ENCODE results near the gene NPDC1. TPM values are rescaled to one million over a fixed set of nuclear protein-coding genes. Genes with fewer than 3 reads are reported as not detected.
A peak's percentile ranks its signal among the peaks of the same experiment; 100 is the strongest.
"Not testable (repeated sequence)": the region's sequence is repeated elsewhere in the genome, so short reads cannot be mapped to it uniquely, and the experiment has no call there.

NPDC1 gene
- polyA plus RNA-seq, 3 donors from 2014 or later = 0.36 to 1.4 (median 1.1) TPM

GRCh38 chr9:137035507-137035834 is 10.5 kb downstream of the NPDC1 start:
- peak overlapping the region in 3 of 6 donors; percentile 72 to 87 (median 75) for H3K27ac Mint-ChIP-seq
- DNase-seq = no peak
- peaks cover 7 to 16% (median 8%) of the 10 kb centered on the region in 3 donors for H3K27me3 Mint-ChIP-seq (ENCODE audit: low read depth in 3 of 3)
- peaks cover 38 to 42% of the 10 kb centered on the region in 2 donors for H3K4me1 Mint-ChIP-seq
- peak overlapping the region in 1 of 5 donors; percentile 82 for H3K4me3 Mint-ChIP-seq
- H3K36me3 Mint-ChIP-seq = no peaks in the 10 kb centered on the region
- H3K9me3 Mint-ChIP-seq = no peaks in the 10 kb centered on the region

- Mint-ChIP-seq H3K36me3 (no peaks in the 10 kb centered on the region), H3K4me3 (peak overlapping the region; percentile 67 to 83 (median 81)), H3K27me3 (ENCODE audit: low read depth in 3 of 3) (peaks cover 7 to 19% (median 12%) of the 10 kb centered on the region in 3 donors), H3K27ac (peak overlapping the region; percentile 68 to 90 (median 86)), H3K4me1 (peaks cover 43 to 44% of the 10 kb centered on the region in 2 donors), H3K9me3 (no peaks in the 10 kb centered on the region)
- peak; percentile 82 to 87 (median 87) for DNase-seq
Observed at GRCh38 chr9:137034709-137035506, 11.1 kb downstream of the NPDC1 start.

- no peaks in the 10 kb centered on the region for H3K9me3 Mint-ChIP-seq
- H3K27ac Mint-ChIP-seq = peak overlapping the region; percentile 68 to 90 (median 86)
- no peak for DNase-seq
- no peaks in the 10 kb centered on the region for H3K36me3 Mint-ChIP-seq
- peaks cover 7 to 25% (median 12%) of the 10 kb centered on the region in 3 donors for H3K27me3 Mint-ChIP-seq (ENCODE audit: low read depth in 3 of 3)
- H3K4me3 Mint-ChIP-seq = peak overlapping the region; percentile 79 to 91 (median 85)
- peaks cover 50 to 52% of the 10 kb centered on the region in 2 donors for H3K4me1 Mint-ChIP-seq
Observed at GRCh38 chr9:137034039-137034708, 11.8 kb downstream of the NPDC1 start.

- peak overlapping the region; percentile 79 to 91 (median 85) for H3K4me3 Mint-ChIP-seq
- H3K27me3 Mint-ChIP-seq (ENCODE audit: low read depth in 3 of 3) = peaks cover 8 to 26% (median 16%) of the 10 kb centered on the region in 3 donors
- H3K4me1 Mint-ChIP-seq = peaks cover 54 to 57% of the 10 kb centered on the region in 2 donors
- H3K36me3 Mint-ChIP-seq, H3K9me3 Mint-ChIP-seq, DNase-seq: not testable (repeated sequence)
- peak overlapping the region in 5 of 6 donors; percentile 40 to 93 (median 88) for H3K27ac Mint-ChIP-seq
Observed at GRCh38 chr9:137033481-137033880, 12.5 kb downstream of the NPDC1 start.

GRCh38 chr9:137032858-137033257 is 13.1 kb downstream of the NPDC1 start:
- Mint-ChIP-seq H3K27ac (peak overlapping the region; percentile 69 to 93 (median 88)), H3K4me1 (peaks cover 54 to 57% of the 10 kb centered on the region in 2 donors), H3K27me3 (ENCODE audit: low read depth in 3 of 3) (peaks cover 8 to 26% (median 13%) of the 10 kb centered on the region in 3 donors), H3K36me3 (no peaks in the 10 kb centered on the region), H3K9me3 (no peaks in the 10 kb centered on the region), H3K4me3 (peak overlapping the region; percentile 79 to 91 (median 85))
- DNase-seq = peak; percentile 41 to 59 (median 55)

GRCh38 chr9:137031904-137032640 is 13.9 kb downstream of the NPDC1 start, which contains the start of gene FUT7:
Gene FUT7 (minus strand): TSS chr9:137032088. CDS start chr9:137031991, 97 bp downstream.
- Mint-ChIP-seq H3K36me3 (no peaks in the 10 kb centered on the region), H3K27me3 (ENCODE audit: low read depth in 3 of 3) (peaks cover 8 to 25% (median 16%) of the 10 kb centered on the region in 3 donors), H3K4me1 (peaks cover 57 to 61% of the 10 kb centered on the region in 2 donors), H3K9me3 (no peaks in the 10 kb centered on the region), H3K27ac (peak within 1 kb of the TSS; percentile 89 to 98 (median 94)), H3K4me3 (peak within 1 kb of the TSS; percentile 88 to 91 (median 88))
- DNase-seq = peak in 1 of 3 donors; percentile 39

- Mint-ChIP-seq H3K27ac (peak overlapping the region; percentile 89 to 98 (median 94)), H3K4me1 (peaks cover 68% of the 10 kb centered on the region in 2 donors), H3K27me3 (ENCODE audit: low read depth in 3 of 3) (peaks cover 8 to 25% (median 16%) of the 10 kb centered on the region in 3 donors), H3K4me3 (peak overlapping the region; percentile 88 to 91 (median 88)), H3K9me3 (no peaks in the 10 kb centered on the region), H3K36me3 (no peaks in the 10 kb centered on the region)
- DNase-seq = peak; percentile 83 to 84 (median 83)
Observed at GRCh38 chr9:137030538-137031527, 15.1 kb downstream of the NPDC1 start.

- DNase-seq = no peak
- peak overlapping the region; percentile 89 to 98 (median 95) for H3K27ac Mint-ChIP-seq
- no peaks in the 10 kb centered on the region for H3K9me3 Mint-ChIP-seq
- peaks cover 8 to 25% (median 16%) of the 10 kb centered on the region in 3 donors for H3K27me3 Mint-ChIP-seq (ENCODE audit: low read depth in 3 of 3)
- peaks cover 63 to 67% of the 10 kb centered on the region in 2 donors for H3K4me1 Mint-ChIP-seq
- H3K4me3 Mint-ChIP-seq = peak overlapping the region; percentile 88 to 91 (median 88)
- H3K36me3 Mint-ChIP-seq = no peaks in the 10 kb centered on the region
Observed at GRCh38 chr9:137030006-137030405, 16.0 kb downstream of the NPDC1 start.

- peaks cover 56 to 62% of the 10 kb centered on the region in 2 donors for H3K4me1 Mint-ChIP-seq
- peak overlapping the region; percentile 89 to 96 (median 94) for H3K27ac Mint-ChIP-seq
- peak overlapping the region; percentile 88 to 91 (median 88) for H3K4me3 Mint-ChIP-seq
- DNase-seq = peak; percentile 80 to 82 (median 81)
- peaks cover 8 to 20% (median 16%) of the 10 kb centered on the region in 3 donors for H3K27me3 Mint-ChIP-seq (ENCODE audit: low read depth in 3 of 3)
- no peaks in the 10 kb centered on the region for H3K36me3 Mint-ChIP-seq
- no peaks in the 10 kb centered on the region for H3K9me3 Mint-ChIP-seq
Observed at GRCh38 chr9:137029058-137029936, 16.7 kb downstream of the NPDC1 start.

GRCh38 chr9:137028263-137029057 is 17.5 kb downstream of the NPDC1 start:
- no peaks in the 10 kb centered on the region for H3K9me3 Mint-ChIP-seq
- peaks cover 8 to 19% (median 16%) of the 10 kb centered on the region in 3 donors for H3K27me3 Mint-ChIP-seq (ENCODE audit: low read depth in 3 of 3)
- DNase-seq = peak; percentile 72 to 78 (median 77)
- no peaks in the 10 kb centered on the region for H3K36me3 Mint-ChIP-seq
- peak overlapping the region; percentile 76 to 96 (median 94) for H3K27ac Mint-ChIP-seq
- peak overlapping the region; percentile 88 to 91 (median 88) for H3K4me3 Mint-ChIP-seq
- H3K4me1 Mint-ChIP-seq = peaks cover 51 to 57% of the 10 kb centered on the region in 2 donors

Data from immature natural killer cell (primary cell).